HUES48 (cell line): ENCODE results near the gene CTTNBP2.

Experiments
- H3K27ac ChIP-seq: one replicate; pipeline ENCODE4 v1.7.0; 2013; ENCODE audit warnings: low read depth, low read length, inconsistent platforms
- H3K27me3 ChIP-seq: 2 replicates; pipeline ENCODE4 v1.6.1; 2013; ENCODE audit warnings: mild to moderate bottlenecking, low read length; ENCODE audit not compliant: control insufficient read depth, insufficient read depth
- H3K36me3 ChIP-seq: 2 replicates; pipeline ENCODE4 v1.6.1; 2013; ENCODE audit warnings: low read length; ENCODE audit not compliant: control insufficient read depth, insufficient read depth
- H3K4me1 ChIP-seq: 2 replicates; pipeline ENCODE4 v1.6.1; 2013; ENCODE audit warnings: mild to moderate bottlenecking, low read length; ENCODE audit not compliant: control insufficient read depth, insufficient read depth
- H3K4me3 ChIP-seq: 2 replicates; pipeline ENCODE4 v1.5.1; 2013; ENCODE audit warnings: mild to moderate bottlenecking, low read depth, low read length
- H3K9ac ChIP-seq: 2 replicates; pipeline ENCODE4 v1.6.1; 2013; ENCODE audit warnings: mild to moderate bottlenecking, low read depth, low read length, moderate library complexity
- H3K9me3 ChIP-seq: 2 replicates; pipeline ENCODE4 v1.6.1; 2013; ENCODE audit warnings: low read length; ENCODE audit not compliant: control insufficient read depth, insufficient read depth

Gene CTTNBP2

GRCh38 chr7:117841011-117841410 lies 32.2 kb downstream of the CTTNBP2 start:
- Histone ChIP-seq H3K9ac (no peak overlapping the region), H3K36me3 (peaks cover 7% of the 10 kb centered on the region; the same call in 1 of the 2 replicates), H3K4me3 (no peak overlapping the region), H3K27me3 (no peaks in the 10 kb centered on the region), H3K9me3 (no peaks in the 10 kb centered on the region), H3K4me1 (peaks cover 6% of the 10 kb centered on the region; the same call in 1 of the 2 replicates), H3K27ac (no peak overlapping the region)

GRCh38 chr7:117839507-117839906 lies 33.7 kb downstream of the CTTNBP2 start:
- Histone ChIP-seq H3K9me3 (no peaks in the 10 kb centered on the region), H3K9ac (no peak overlapping the region), H3K27ac (no peak overlapping the region), H3K36me3 (peaks cover 5% of the 10 kb centered on the region; the same call in 1 of the 2 replicates), H3K4me1 (peaks cover 21% of the 10 kb centered on the region), H3K27me3 (no peaks in the 10 kb centered on the region), H3K4me3 (no peak overlapping the region)

GRCh38 chr7:117837841-117838240 lies 35.4 kb downstream of the CTTNBP2 start:
- Histone ChIP-seq H3K36me3 (peaks cover 7% of the 10 kb centered on the region; the same call in 1 of the 2 replicates), H3K9ac (no peak overlapping the region), H3K9me3 (no peaks in the 10 kb centered on the region), H3K27me3 (no peaks in the 10 kb centered on the region), H3K4me3 (no peak overlapping the region), H3K4me1 (peaks cover 23% of the 10 kb centered on the region), H3K27ac (no peak overlapping the region)

- Histone ChIP-seq H3K9ac (no peak overlapping the region), H3K9me3 (no peaks in the 10 kb centered on the region), H3K27me3 (no peaks in the 10 kb centered on the region), H3K36me3 (peaks cover 4% of the 10 kb centered on the region; the same call in 1 of the 2 replicates), H3K4me1 (peaks cover 23% of the 10 kb centered on the region), H3K4me3 (no peak overlapping the region), H3K27ac (peak overlapping the region; percentile 62)
Observed at GRCh38 chr7:117835016-117835664, 38.1 kb downstream of the CTTNBP2 start.

- no peaks in the 10 kb centered on the region for H3K27me3 ChIP-seq
- H3K36me3 ChIP-seq: peaks cover 4% of the 10 kb centered on the region; the same call in 1 of the 2 replicates
- H3K9me3 ChIP-seq: no peaks in the 10 kb centered on the region
- peaks cover 16% of the 10 kb centered on the region for H3K4me1 ChIP-seq
- no peak overlapping the region for H3K27ac ChIP-seq
- H3K4me3 ChIP-seq: no peak overlapping the region
- H3K9ac ChIP-seq: no peak overlapping the region
Observed at GRCh38 chr7:117830422-117830954, 42.8 kb downstream of the CTTNBP2 start.

GRCh38 chr7:117829450-117830117 lies 43.7 kb downstream of the CTTNBP2 start:
- no peaks in the 10 kb centered on the region for H3K27me3 ChIP-seq
- H3K27ac ChIP-seq: no peak overlapping the region
- peaks cover 8% of the 10 kb centered on the region for H3K4me1 ChIP-seq
- H3K36me3 ChIP-seq: peaks cover 4% of the 10 kb centered on the region; the same call in 1 of the 2 replicates
- no peak overlapping the region for H3K4me3 ChIP-seq
- H3K9me3 ChIP-seq: no peaks in the 10 kb centered on the region
- no peak overlapping the region for H3K9ac ChIP-seq

GRCh38 chr7:117828825-117829224 lies 44.4 kb downstream of the CTTNBP2 start:
- Histone ChIP-seq H3K9ac (no peak overlapping the region), H3K27ac (no peak overlapping the region)

GRCh38 chr7:117827862-117828261 lies 45.4 kb downstream of the CTTNBP2 start:
- H3K9me3 ChIP-seq: no peaks in the 10 kb centered on the region
- peaks cover 7% of the 10 kb centered on the region for H3K4me1 ChIP-seq
- H3K27me3 ChIP-seq: no peaks in the 10 kb centered on the region
- no peaks in the 10 kb centered on the region for H3K36me3 ChIP-seq
- no peak overlapping the region for H3K9ac ChIP-seq
- peak overlapping the region; percentile 15 for H3K27ac ChIP-seq
- H3K4me3 ChIP-seq: no peak overlapping the region

More at GRCh38 chr7:117828825-117829224, 44.4 kb downstream of the CTTNBP2 start:
- no peak overlapping the region for H3K4me3 ChIP-seq
- peaks cover 5% of the 10 kb centered on the region; the same call in 1 of the 2 replicates for H3K4me1 ChIP-seq
- no peaks in the 10 kb centered on the region for H3K27me3 ChIP-seq
- H3K9me3 ChIP-seq: no peaks in the 10 kb centered on the region
- H3K36me3 ChIP-seq: peaks cover 4% of the 10 kb centered on the region; the same call in 1 of the 2 replicates

GRCh38 chr7:117825132-117825531 lies 48.1 kb downstream of the CTTNBP2 start:
- Histone ChIP-seq H3K27ac (no peak overlapping the region), H3K27me3 (no peaks in the 10 kb centered on the region), H3K4me1 (peaks cover 8% of the 10 kb centered on the region), H3K36me3 (no peaks in the 10 kb centered on the region), H3K4me3 (no peak overlapping the region), H3K9ac (no peak overlapping the region), H3K9me3 (no peaks in the 10 kb centered on the region)

GRCh38 chr7:117824592-117824991 lies 48.6 kb downstream of the CTTNBP2 start:
- H3K27me3 ChIP-seq: no peaks in the 10 kb centered on the region
- no peaks in the 10 kb centered on the region for H3K9me3 ChIP-seq
- no peaks in the 10 kb centered on the region for H3K36me3 ChIP-seq
- H3K27ac ChIP-seq: no peak overlapping the region
- H3K9ac ChIP-seq: no peak overlapping the region
- H3K4me1 ChIP-seq: peaks cover 13% of the 10 kb centered on the region
- H3K4me3 ChIP-seq: no peak overlapping the region

- H3K9ac ChIP-seq: no peak overlapping the region
- H3K27ac ChIP-seq: no peak overlapping the region
- H3K27me3 ChIP-seq: no peaks in the 10 kb centered on the region
- H3K36me3 ChIP-seq: no peaks in the 10 kb centered on the region
- H3K9me3 ChIP-seq: no peaks in the 10 kb centered on the region
- H3K4me1 ChIP-seq: peaks cover 21% of the 10 kb centered on the region
- H3K4me3 ChIP-seq: no peak overlapping the region
Observed at GRCh38 chr7:117819558-117819957, 53.7 kb downstream of the CTTNBP2 start.
